ENCODE results near the gene SOHLH1. TPM values are rescaled to one million over a fixed set of nuclear protein-coding genes. Genes with fewer than 3 reads are reported as not detected.

The SOHLH1 gene
- total RNA-seq, 2 donors from 2014 or later, result not detected

DNA sequence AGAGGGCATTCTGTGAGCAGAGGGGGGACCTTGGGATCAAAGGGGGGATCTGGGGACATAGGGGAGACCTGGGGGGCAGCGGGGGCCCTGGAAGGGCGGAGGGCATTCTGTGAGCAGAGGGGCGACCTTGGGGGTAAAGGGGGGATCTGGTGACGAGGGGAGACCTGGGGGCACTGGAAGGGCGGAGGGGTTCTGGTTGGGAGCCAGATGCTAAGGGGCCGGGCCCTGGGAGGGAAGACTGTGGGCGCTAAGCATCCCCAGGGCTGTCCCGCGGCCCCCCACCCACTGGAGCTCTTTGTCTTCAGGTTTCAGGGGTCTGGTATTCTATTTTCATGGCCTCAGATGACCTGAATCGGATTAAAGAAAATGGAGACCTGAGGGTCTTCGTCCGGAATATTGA is 35.4 kb downstream of the SOHLH1 start:
- Mint-ChIP-seq H3K27me3 (ENCODE audit: low read depth) (no peaks in the 10 kb centered on the region), H3K4me3 (no peak overlapping the region), H3K4me1 (ENCODE audit: low read depth) (no peaks in the 10 kb centered on the region), H3K9me3 (no peaks in the 10 kb centered on the region), H3K36me3 (ENCODE audit: insufficient read depth in 2 of 2) (no peaks in the 10 kb centered on the region), H3K27ac (no peak overlapping the region)
- ATAC-seq (replicated peaks in 1 of 2) (no peak), DNase-seq (no peak)

DNA sequence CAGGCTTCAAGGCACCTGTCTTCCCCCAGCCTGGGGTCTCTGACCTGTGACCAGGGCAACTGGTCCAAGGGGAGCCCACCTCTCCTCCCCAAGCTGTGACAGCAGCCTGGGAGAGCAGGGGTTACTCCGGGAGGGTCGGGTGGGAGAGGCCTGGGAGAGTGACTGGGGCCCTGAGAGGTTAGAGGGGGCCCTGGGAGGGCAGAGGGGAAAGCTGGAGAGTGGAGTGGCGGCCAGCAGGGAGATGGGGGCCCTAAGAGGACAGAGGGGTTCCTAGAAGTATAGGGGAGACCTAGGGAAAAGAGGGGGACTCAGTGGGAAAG is 35.9 kb downstream of the SOHLH1 start:
- H3K4me3 Mint-ChIP-seq, result no peak overlapping the region
- DNase-seq (no peak), ATAC-seq (replicated peaks in 1 of 2) (no peak)
- H3K4me1 Mint-ChIP-seq (ENCODE audit: low read depth), result no peaks in the 10 kb centered on the region
- no peak overlapping the region for H3K27ac Mint-ChIP-seq
- no peaks in the 10 kb centered on the region for H3K27me3 Mint-ChIP-seq (ENCODE audit: low read depth)
- H3K36me3 Mint-ChIP-seq (ENCODE audit: insufficient read depth in 2 of 2), result no peaks in the 10 kb centered on the region
- no peaks in the 10 kb centered on the region for H3K9me3 Mint-ChIP-seq

DNA sequence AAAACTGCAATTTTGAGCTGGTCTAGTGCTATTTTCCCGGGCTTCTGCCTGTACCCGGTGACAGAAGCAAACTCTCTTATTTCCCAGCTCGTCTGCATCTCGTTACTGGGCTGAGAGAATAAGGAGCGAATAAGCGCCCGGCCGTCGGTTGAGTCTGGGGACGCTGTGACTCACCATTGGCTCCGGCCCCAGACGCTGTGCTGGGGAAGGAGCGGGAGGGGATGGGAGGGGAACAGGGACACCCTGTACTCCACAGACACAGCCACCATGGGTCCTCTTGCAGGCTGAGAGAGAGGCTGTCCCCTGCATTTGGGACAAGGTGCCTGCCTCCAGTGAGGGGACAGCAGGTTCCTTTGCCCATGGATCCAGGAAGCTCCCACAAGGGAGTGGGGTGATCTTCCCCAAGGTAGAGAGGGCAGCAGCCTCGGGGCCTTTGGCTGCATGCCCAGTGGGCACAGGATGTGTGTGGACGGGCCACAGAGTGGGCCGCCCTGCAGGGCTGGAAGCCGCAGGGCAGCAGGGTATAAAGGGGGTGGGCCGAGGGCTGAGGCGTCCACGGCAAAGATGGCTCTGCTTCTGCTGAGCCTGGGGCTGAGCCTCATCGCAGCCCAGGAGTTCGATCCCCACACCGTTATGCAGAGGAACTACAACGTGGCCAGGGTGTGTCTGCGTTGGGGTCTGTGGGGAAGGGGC is 36.4 kb downstream of the SOHLH1 start, which contains the start of gene LCN9:
Gene LCN9, plus strand, starts transcription at position 552 of the 693 bp plus-strand sequence. Its CDS starts 13 bp downstream, at position 565.
- Mint-ChIP-seq H3K4me3 (no peak within 1 kb of the TSS), H3K27ac (no peak within 1 kb of the TSS), H3K36me3 (ENCODE audit: insufficient read depth in 2 of 2) (no peaks in the 10 kb centered on the region), H3K27me3 (ENCODE audit: low read depth) (no peaks in the 10 kb centered on the region), H3K4me1 (ENCODE audit: low read depth) (no peaks in the 10 kb centered on the region), H3K9me3 (no peaks in the 10 kb centered on the region)
- DNase-seq (no peak), ATAC-seq (replicated peaks in 1 of 2) (no peak)

DNA sequence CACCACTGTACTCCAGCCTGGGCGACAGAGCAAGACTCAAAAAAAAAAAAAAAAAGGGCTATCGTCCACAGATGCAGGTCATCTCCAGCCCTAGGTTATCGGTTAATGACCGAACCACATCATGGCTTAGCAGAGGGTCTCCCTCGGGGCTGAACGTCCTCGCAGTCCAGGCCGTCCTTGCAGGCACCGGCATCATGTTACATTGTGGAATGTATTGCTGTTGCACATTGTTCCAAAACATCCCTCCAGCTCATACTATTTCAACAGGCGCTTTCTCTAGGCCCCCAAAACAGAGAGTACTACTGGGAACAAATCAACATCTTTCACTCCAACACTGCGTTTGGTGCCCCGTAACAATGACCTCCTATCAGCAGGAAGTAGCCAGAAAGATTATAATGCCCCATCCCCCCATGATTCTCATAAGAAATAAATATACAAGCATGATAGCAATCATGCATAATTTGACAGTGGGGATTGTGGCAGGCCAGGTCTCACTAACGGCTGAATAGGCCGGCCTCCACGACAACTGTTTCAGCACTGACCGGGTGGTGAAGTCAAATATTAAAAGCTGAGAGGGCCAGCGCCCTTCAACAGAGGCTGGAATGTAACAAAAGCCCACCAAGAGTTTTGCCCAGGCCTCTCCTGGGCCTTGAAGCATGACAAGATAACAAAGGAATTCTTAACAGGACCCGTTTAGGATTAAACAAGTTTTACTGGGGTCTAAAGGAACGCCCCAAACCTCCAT is 37.3 kb downstream of the SOHLH1 start:
- no peak overlapping the region for H3K27ac Mint-ChIP-seq
- H3K36me3 Mint-ChIP-seq (ENCODE audit: insufficient read depth in 2 of 2), result no peaks in the 10 kb centered on the region
- no peaks in the 10 kb centered on the region for H3K9me3 Mint-ChIP-seq
- ATAC-seq (replicated peaks in 1 of 2) (no peak), DNase-seq (no peak)
- no peak overlapping the region for H3K4me3 Mint-ChIP-seq
- no peaks in the 10 kb centered on the region for H3K27me3 Mint-ChIP-seq (ENCODE audit: low read depth)
- no peaks in the 10 kb centered on the region for H3K4me1 Mint-ChIP-seq (ENCODE audit: low read depth)

DNA sequence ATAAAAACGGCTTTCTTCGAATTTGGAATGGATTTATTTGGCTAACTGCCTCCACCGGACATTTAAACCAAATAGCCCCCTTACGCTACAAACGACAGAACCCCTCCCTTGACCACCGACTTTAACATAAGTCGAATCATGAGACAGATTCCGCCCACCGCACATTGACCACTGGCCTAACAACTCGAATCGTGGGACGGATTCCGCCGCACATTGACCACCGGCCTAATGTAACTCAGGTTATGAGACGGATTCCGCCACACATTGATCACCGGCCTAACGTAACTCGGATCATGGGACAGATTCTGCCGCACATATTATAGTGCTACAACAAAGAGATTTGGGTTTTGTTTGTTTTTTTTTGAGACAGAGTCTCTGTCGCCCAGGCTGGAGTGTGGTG is 38.9 kb downstream of the SOHLH1 start:
- H3K4me3 Mint-ChIP-seq, result no peak overlapping the region
- DNase-seq, result no peak
- no peaks in the 10 kb centered on the region for H3K9me3 Mint-ChIP-seq
- no peaks in the 10 kb centered on the region for H3K4me1 Mint-ChIP-seq (ENCODE audit: low read depth)
- no peaks in the 10 kb centered on the region for H3K27me3 Mint-ChIP-seq (ENCODE audit: low read depth)
- ATAC-seq (replicated peaks in 1 of 2), result no peak
- no peak overlapping the region for H3K27ac Mint-ChIP-seq
- no peaks in the 10 kb centered on the region for H3K36me3 Mint-ChIP-seq (ENCODE audit: insufficient read depth in 2 of 2)

DNA sequence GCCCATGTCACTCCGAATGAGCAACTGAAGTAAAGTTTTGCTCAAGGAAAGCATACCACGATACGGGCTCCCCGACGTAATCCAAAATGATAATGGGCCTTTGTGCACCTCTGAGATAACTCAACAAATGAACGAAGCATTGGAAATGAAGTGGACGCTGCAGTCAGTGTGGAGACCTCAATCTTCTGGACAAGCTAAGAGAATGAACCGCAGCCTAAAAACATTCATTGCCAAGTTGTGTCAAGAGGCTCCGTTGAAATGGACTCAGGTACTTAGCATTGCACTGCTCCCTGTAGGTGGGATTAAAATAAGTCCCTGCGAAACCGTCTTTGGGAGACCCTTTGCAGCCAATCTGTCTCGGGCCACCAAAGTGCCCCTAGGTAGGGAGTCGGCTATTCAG is 40.0 kb downstream of the SOHLH1 start:
- Mint-ChIP-seq H3K4me1 (ENCODE audit: low read depth) (no peaks in the 10 kb centered on the region), H3K27me3 (ENCODE audit: low read depth) (no peaks in the 10 kb centered on the region), H3K27ac (no peak overlapping the region), H3K9me3 (no peaks in the 10 kb centered on the region), H3K36me3 (ENCODE audit: insufficient read depth in 2 of 2) (no peaks in the 10 kb centered on the region), H3K4me3 (no peak overlapping the region)
- no peak for ATAC-seq (replicated peaks in 1 of 2)
- DNase-seq, result no peak

DNA sequence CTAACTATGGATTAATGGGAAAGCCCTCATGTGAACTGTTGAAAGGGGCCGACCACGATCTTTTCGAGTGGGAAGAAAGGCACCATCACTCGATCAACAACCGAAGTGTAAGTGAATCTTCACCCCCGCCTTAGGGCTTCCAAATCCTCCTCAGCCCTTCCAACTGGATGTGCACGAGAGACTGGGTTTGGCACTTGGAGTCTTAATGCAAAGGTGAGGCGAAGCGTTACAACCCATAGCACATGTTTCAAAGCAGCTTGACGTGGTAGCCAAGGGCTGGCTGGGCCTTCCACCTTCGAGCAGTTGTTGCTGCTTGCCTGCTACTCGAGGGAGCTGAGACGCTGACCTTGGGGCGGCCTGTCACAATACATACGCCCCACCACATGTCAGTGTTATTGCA is 41.9 kb downstream of the SOHLH1 start:
- no peak overlapping the region for H3K27ac Mint-ChIP-seq
- no peaks in the 10 kb centered on the region for H3K4me1 Mint-ChIP-seq (ENCODE audit: low read depth)
- H3K4me3 Mint-ChIP-seq, result no peak overlapping the region
- H3K27me3 Mint-ChIP-seq (ENCODE audit: low read depth), result no peaks in the 10 kb centered on the region
- ATAC-seq (replicated peaks in 1 of 2), result no peak
- no peaks in the 10 kb centered on the region for H3K9me3 Mint-ChIP-seq
- no peak for DNase-seq
- no peaks in the 10 kb centered on the region for H3K36me3 Mint-ChIP-seq (ENCODE audit: insufficient read depth in 2 of 2)

DNA sequence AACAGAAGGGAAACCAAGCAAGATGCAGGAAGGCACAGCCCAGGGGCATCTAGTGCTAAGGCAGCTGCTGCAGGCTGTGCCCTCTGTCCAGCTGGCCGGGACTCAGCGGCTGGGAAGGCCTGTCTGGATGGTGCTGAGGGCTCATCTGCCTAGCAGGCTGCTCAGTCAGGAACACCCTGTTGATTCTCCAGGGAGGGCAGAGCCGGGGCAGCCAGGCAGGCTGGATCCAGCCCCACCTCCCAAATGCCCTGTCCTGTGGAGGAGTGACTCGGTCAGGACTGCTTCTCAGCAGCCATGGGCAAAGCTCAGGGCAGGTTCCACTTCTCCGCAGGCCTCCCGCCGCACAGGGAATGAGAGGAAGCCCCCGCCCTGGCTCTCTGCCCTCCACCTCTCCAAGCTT is 44.0 kb downstream of the SOHLH1 start:
- Mint-ChIP-seq H3K36me3 (ENCODE audit: insufficient read depth in 2 of 2) (peaks cover under 1 to 2% of the 10 kb centered on the region in 2 donors), H3K9me3 (peaks cover 2% of the 10 kb centered on the region in 2 donors), H3K4me1 (ENCODE audit: low read depth) (no peaks in the 10 kb centered on the region), H3K4me3 (no peak overlapping the region), H3K27me3 (ENCODE audit: low read depth) (peaks cover 3% of the 10 kb centered on the region), H3K27ac (no peak overlapping the region)
- no peak for DNase-seq
- ATAC-seq (replicated peaks in 1 of 2), result no peak

DNA sequence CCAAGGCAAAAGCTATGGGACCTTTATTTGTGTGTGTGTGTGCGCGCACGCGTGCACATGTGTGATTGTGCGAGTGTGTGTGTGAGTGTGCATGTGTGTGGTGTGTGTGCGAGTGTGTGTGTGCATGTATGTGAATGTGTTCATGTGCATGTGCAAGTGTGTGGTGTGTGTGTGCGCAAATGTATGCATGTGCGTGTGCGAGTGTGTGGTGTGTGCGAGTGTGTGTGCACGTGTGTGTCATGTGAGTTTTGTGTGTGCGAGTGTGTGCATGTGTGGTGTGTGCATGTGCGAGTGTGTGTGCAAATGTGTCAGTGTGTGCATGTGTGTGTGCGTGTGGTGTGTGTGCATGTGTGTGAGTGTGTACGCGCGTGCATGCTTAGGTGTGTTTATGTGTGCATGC is 48.9 kb downstream of the SOHLH1 start:
- H3K27ac Mint-ChIP-seq, result no peak overlapping the region
- DNase-seq (no peak), ATAC-seq (replicated peaks in 1 of 2) (no peak)
- peaks cover 15 to 22% of the 10 kb centered on the region in 2 donors for H3K9me3 Mint-ChIP-seq
- H3K4me3 Mint-ChIP-seq, result no peak overlapping the region
- H3K27me3 Mint-ChIP-seq (ENCODE audit: low read depth), result peaks cover 6% of the 10 kb centered on the region
- no peaks in the 10 kb centered on the region for H3K4me1 Mint-ChIP-seq (ENCODE audit: low read depth)
- peaks cover 5 to 13% of the 10 kb centered on the region in 2 donors for H3K36me3 Mint-ChIP-seq (ENCODE audit: insufficient read depth in 2 of 2)

DNA sequence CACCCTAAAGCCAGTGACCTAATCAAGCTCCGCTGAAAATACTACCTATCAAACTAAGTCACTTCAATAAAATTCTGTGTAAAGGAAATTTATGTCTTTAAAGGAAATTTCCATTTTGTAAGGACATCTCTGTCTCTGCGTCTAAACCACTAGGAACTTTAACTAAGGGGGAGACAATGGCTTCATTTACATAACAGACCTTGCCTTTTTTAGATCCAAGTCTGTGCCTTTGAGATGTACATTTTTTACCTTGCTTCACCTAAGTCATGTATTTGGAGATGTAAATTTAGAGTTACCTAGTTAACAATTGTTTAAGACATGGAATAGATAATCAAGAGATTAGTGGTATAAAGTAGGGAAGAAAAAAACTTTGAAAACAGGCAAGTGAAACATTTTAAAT is 49.8 kb downstream of the SOHLH1 start:
- no peaks in the 10 kb centered on the region for H3K4me1 Mint-ChIP-seq (ENCODE audit: low read depth)
- peaks cover 6% of the 10 kb centered on the region for H3K27me3 Mint-ChIP-seq (ENCODE audit: low read depth)
- no peak for DNase-seq
- peaks cover 22 to 27% of the 10 kb centered on the region in 2 donors for H3K9me3 Mint-ChIP-seq
- H3K27ac Mint-ChIP-seq, result no peak overlapping the region
- no peak for ATAC-seq (replicated peaks in 1 of 2)
- peaks cover 11 to 18% of the 10 kb centered on the region in 2 donors for H3K36me3 Mint-ChIP-seq (ENCODE audit: insufficient read depth in 2 of 2)
- H3K4me3 Mint-ChIP-seq, result no peak overlapping the region

DNA sequence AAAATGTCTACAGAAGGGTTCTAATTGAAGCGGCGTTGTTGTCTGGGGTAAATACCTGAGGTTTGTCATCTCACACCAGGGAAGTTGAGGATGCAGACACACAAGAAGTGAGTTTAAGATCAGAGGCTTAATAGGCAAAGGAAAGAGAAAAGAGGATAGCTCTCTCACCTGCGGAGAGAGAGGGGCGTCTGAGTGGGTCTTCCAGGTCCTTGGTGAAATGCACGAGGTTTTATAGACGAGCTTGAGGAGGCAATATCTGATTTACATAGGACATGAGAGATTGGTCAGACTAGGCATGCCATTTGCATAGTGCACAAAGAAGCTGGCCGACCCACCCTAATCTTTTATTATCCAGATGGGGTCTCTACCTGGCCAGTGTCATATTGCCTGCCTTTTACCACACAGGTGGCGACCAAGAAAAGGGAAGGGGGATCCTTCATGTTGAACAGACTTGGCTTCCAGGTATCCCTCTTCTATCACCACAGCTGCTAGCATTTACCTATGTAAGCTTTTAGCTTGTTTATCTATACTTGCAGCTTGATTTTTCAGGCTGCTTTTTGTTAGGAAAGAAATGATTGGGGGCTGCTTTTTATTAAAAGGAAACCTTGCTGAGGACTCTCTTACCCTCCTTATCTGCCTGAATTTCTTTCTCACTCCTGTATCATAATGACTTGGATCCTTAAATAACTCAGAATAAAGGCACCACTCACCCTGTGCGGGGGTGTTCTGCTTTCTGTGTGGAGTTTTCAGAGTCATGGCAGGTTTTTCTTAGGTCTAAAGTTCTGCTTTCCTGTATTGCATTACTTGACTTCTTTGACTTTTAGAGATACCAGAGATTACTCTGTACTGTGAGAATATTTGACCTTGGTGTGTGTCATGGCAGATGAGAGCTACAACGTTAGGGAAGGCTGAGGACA is 50.5 kb downstream of the SOHLH1 start:
- H3K9me3 Mint-ChIP-seq, result peaks cover 22 to 30% of the 10 kb centered on the region in 2 donors
- peaks cover 6% of the 10 kb centered on the region for H3K27me3 Mint-ChIP-seq (ENCODE audit: low read depth)
- H3K27ac Mint-ChIP-seq, result no peak overlapping the region
- no peak for ATAC-seq (replicated peaks in 1 of 2)
- H3K4me3 Mint-ChIP-seq, result no peak overlapping the region
- no peaks in the 10 kb centered on the region for H3K4me1 Mint-ChIP-seq (ENCODE audit: low read depth)
- no peak for DNase-seq
- H3K36me3 Mint-ChIP-seq (ENCODE audit: insufficient read depth in 2 of 2), result peaks cover 11 to 18% of the 10 kb centered on the region in 2 donors

DNA sequence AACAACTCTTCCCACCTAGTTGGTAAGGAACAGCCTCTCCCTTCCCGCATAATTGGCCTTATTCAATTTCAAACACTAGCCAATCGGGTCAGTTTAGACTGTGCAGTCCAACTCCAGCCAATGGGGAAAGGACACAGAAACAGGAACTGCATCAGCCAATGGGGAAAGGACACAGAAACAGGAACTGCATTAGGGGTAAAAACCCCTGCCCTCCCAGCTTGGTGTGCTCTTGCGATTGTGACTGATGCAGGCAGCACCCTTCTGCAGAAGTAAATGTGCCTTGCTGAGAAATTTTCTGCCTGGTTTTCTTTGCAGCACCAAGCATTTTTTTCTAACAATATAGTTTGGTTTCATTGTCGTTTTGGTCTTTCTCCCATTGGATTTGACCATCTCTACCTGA is 51.4 kb downstream of the SOHLH1 start:
- peaks cover 6% of the 10 kb centered on the region for H3K27me3 Mint-ChIP-seq (ENCODE audit: low read depth)
- no peaks in the 10 kb centered on the region for H3K4me1 Mint-ChIP-seq (ENCODE audit: low read depth)
- peaks cover 22 to 36% of the 10 kb centered on the region in 2 donors for H3K9me3 Mint-ChIP-seq
- H3K36me3 Mint-ChIP-seq (ENCODE audit: insufficient read depth in 2 of 2), result peaks cover 11 to 24% of the 10 kb centered on the region in 2 donors
- no peak overlapping the region for H3K4me3 Mint-ChIP-seq
- DNase-seq (no peak), ATAC-seq (replicated peaks in 1 of 2) (no peak)
- no peak overlapping the region for H3K27ac Mint-ChIP-seq

DNA sequence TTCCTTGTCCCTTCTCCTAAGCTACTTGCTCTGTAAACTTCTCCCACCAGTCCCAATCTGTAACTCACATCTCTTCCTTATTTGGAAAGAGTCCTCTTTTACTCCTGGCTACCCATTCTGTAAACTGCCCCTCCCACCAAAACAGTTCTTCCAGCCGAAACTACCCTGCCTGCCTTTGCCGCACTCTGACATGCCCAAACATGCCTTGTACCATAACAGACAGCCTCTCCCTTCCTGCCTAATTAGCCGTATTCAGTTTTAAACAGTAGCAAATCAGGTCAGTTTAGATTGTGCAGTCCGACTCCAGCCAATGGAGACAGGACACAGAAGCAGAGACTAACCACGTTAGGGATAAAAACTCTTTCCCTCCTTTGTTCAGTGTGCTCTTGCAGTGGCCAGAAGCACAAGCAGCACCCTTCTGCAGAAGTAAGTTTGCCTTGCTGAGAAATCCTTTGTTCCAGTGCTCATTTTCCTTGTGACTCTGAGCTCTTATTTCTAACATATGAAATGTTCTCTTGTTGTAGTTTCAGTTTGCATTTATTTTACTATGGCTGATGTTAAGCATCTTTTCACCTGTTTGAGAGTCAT is 54.6 kb downstream of the SOHLH1 start:
- Mint-ChIP-seq H3K27me3 (ENCODE audit: low read depth) (peaks cover 5% of the 10 kb centered on the region), H3K27ac (no peak overlapping the region), H3K36me3 (ENCODE audit: insufficient read depth in 2 of 2) (peaks cover 8 to 22% of the 10 kb centered on the region in 2 donors), H3K9me3 (peaks cover 20 to 29% of the 10 kb centered on the region in 2 donors), H3K4me1 (ENCODE audit: low read depth) (no peaks in the 10 kb centered on the region), H3K4me3 (no peak overlapping the region)
- ATAC-seq (replicated peaks in 1 of 2) (no peak), DNase-seq (no peak)

All from activated T-cell treated with anti-CD3 and anti-CD28 coated beads, Interleukin-2, amount 50 U/mL, for 72 hours (primary cell).